Duodenal mucosa (tissue), 2 donors: ENCODE results near the gene SCAMP3.

ENCODE experiments used
- H3K27ac ChIP-seq: one replicate; pipeline ENCODE4 v1.7.0; 2013; ENCODE audit warnings: low read depth, low read length
- H3K27me3 ChIP-seq, 2 donors: one replicate each; pipeline ENCODE4 v1.7.0; 2013; ENCODE audit warnings: low read length in 2 of 2, control low read depth in 1 of 2; ENCODE audit not compliant: insufficient read depth in 2 of 2, control insufficient read depth in 1 of 2
- H3K36me3 ChIP-seq, 2 donors: one replicate each; pipeline ENCODE4 v1.7.0; 2013; ENCODE audit warnings: low read length in 2 of 2, control low read depth in 1 of 2; ENCODE audit not compliant: insufficient read depth in 2 of 2, control insufficient read depth in 1 of 2
- H3K4me1 ChIP-seq, 2 donors: one replicate each; pipeline ENCODE4 v1.7.0; 2013; ENCODE audit warnings: low read length in 2 of 2, control low read depth in 1 of 2; ENCODE audit not compliant: insufficient read depth in 2 of 2, control insufficient read depth in 1 of 2
- H3K4me3 ChIP-seq, 2 donors: one replicate each; pipeline ENCODE4 v1.7.0; 2013; ENCODE audit warnings: low read length in 2 of 2, low read depth in 1 of 2
- H3K9ac ChIP-seq, 2 donors: one replicate each; pipeline ENCODE4 v1.7.0; 2013; ENCODE audit warnings: low read length in 2 of 2, low read depth in 1 of 2
- H3K9me3 ChIP-seq, 2 donors: one replicate each; pipeline ENCODE4 v1.7.0; 2013; ENCODE audit warnings: low read length in 2 of 2, control low read depth in 1 of 2; ENCODE audit not compliant: control insufficient read depth in 1 of 2

SCAMP3 gene

DNA sequence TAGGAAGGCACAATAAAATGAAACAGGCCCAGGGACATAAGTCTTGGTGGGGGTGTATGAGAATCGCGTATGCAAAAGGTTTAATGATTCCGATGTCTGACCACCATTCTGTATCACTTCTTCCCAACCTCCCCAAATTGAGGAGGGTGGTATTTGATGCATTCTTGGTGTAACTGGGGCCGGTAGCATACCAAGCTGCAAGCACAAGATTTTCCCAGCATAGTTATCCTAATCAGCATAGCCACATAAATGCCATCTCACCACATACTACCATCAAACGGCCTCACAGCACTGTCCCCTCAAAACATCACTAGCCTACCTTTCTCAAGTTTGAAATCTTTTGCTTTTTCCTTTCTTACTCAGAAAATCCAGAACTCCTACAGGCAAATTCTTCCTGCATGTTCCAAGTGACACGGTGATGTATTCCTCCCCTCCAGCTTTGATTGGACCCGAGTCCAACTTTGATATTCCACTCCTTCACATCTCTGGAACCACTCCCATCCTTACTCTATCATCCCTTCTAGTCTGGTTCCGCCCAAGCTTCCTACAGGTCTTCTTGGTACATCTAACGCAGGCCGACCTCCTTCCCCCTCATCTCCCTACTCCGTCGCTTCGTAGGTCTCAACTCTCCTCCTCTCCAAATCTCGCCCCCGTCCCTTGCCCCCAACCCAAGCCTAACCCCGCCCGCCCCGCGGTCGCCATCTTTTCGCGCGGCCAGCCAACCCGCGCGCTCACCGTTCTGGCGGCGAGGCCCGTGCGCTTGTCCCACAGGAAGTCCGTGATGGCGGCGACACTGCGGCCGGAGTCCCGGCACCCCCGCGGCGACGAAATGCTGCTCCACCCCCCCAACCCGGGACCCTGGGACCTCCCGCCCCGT, 10.5 kb upstream of the SCAMP3 start:
- peaks cover 10 to 19% of the 10 kb centered on the region in 2 donors for H3K4me1 ChIP-seq
- peak overlapping the region; percentile 56 to 76 for H3K4me3 ChIP-seq
- peak overlapping the region; percentile 82 for H3K27ac ChIP-seq
- peaks cover 28 to 35% of the 10 kb centered on the region in 2 donors for H3K36me3 ChIP-seq
- no peaks in the 10 kb centered on the region for H3K9me3 ChIP-seq
- peak overlapping the region; percentile 55 to 71 for H3K9ac ChIP-seq
- no peaks in the 10 kb centered on the region for H3K27me3 ChIP-seq

DNA sequence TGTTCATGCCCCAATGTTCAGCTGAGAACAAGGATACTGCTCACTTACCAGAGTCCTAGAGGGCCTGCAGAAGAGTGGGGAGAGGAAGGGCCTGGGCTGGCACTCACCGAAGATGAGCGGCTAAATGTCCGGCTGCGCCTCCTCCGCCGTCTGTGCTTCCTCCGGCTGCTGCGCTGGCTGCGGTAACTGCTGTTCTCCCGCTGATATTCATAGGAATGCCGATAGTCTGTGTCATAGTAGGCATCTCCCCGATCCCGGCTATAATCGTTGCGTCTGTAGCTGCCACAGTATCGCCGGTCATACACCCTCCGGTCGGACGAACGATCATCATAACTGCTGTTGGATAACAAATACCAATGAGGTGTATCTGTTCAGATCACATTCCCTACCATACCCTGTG, 7.2 kb upstream of the SCAMP3 start:
- H3K9me3 ChIP-seq = no peaks in the 10 kb centered on the region
- peaks cover 5 to 17% of the 10 kb centered on the region in 2 donors for H3K4me1 ChIP-seq
- H3K27ac ChIP-seq = no peak overlapping the region
- H3K9ac ChIP-seq = no peak overlapping the region
- H3K36me3 ChIP-seq = peaks cover 53 to 67% of the 10 kb centered on the region in 2 donors
- H3K27me3 ChIP-seq = no peaks in the 10 kb centered on the region
- no peak overlapping the region for H3K4me3 ChIP-seq

DNA sequence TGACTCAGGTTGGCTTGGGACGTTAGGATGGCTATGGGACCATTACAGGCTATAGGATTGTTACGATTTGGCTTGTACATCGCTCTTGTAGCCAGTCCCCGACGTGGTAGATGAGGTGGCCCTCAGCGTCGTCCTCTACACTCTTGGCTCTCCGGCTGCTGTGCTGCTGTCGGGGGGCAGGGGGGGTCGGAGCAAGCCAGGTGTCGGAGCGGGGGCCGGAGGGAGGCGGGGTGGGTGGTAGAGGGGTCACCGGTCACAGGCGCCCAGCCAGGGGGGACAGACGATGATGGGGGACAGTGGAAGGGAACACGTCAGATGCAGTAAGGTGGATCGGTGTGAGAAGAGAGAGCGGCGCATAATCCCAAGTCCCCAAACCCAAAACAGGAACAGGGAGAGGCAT, 6.5 kb upstream of the SCAMP3 start:
- H3K4me1 ChIP-seq = peaks cover 5 to 13% of the 10 kb centered on the region in 2 donors
- no peak overlapping the region for H3K27ac ChIP-seq
- H3K27me3 ChIP-seq = no peaks in the 10 kb centered on the region
- H3K4me3 ChIP-seq = no peak overlapping the region
- no peaks in the 10 kb centered on the region for H3K9me3 ChIP-seq
- H3K9ac ChIP-seq = no peak overlapping the region
- peaks cover 60 to 74% of the 10 kb centered on the region in 2 donors for H3K36me3 ChIP-seq

DNA sequence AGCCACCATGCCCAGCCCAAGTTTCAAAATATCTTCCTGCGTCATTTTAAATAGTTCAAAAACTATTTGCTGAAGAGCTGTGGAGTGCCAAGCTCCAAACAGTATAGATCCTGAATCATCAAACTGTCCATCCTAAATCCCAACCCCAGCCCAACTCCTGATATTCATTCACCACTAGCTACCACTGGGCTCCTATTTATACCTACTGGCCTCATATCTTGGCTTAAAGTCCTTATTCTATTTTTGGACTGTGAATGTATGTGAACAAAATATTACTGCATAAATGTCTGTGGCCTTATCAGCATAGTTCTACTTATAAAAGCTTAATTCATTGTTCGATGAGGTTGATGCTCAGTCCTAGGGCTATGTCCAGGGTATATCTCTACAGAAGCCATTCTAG, 5.2 kb upstream of the SCAMP3 start:
- no peak overlapping the region for H3K4me3 ChIP-seq
- peaks cover 6 to 12% of the 10 kb centered on the region in 2 donors for H3K4me1 ChIP-seq
- H3K9ac ChIP-seq = no peak overlapping the region
- H3K36me3 ChIP-seq = peaks cover 61 to 81% of the 10 kb centered on the region in 2 donors
- H3K27me3 ChIP-seq = no peaks in the 10 kb centered on the region
- no peaks in the 10 kb centered on the region for H3K9me3 ChIP-seq
- no peak overlapping the region for H3K27ac ChIP-seq

DNA sequence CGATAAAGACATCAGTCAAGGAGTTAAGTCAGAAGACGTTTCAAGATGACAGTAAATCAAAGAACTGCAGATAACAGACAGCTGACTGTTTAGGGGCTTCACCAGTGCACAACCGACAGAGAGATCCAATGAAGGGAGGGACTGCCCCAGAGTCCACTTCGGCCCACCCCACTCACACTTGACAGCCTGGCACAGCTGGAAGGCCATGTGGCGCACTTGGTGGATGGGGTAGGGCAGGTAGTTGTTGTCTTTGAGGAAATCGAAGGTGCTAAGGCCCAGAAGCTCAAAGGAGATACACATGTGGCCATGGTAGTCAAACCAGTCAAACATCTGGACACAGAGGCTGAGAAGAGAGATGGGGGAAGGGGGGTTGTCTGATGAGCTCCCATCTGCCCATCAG, 4.4 kb upstream of the SCAMP3 start:
- no peaks in the 10 kb centered on the region for H3K9me3 ChIP-seq
- no peak overlapping the region for H3K9ac ChIP-seq
- H3K36me3 ChIP-seq = peaks cover 61 to 81% of the 10 kb centered on the region in 2 donors
- no peaks in the 10 kb centered on the region for H3K27me3 ChIP-seq
- H3K27ac ChIP-seq = no peak overlapping the region
- H3K4me1 ChIP-seq = peaks cover 4 to 8% of the 10 kb centered on the region in 2 donors
- H3K4me3 ChIP-seq = no peak overlapping the region

DNA sequence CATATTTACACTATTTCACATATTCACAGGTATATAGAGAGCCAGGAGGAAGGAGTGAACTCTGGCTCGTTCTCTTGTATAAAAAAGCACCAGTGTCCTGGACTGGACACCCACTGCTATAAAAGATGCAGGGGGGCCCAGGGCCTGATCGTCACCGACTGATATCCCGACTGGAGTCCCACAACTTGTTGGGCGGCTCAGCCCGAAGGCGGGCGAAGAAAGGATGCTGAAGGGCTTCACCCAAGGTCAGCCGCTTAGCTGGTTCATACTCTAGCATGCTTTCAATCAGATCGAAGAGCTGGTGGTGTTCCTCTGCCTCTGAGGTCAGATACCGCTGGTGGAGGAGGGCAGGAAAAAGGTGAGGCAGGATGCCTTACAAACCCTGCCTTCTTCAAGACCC, 907 bp upstream of the SCAMP3 start:
- H3K4me1 ChIP-seq = peaks cover 10 to 22% of the 10 kb centered on the region in 2 donors
- H3K36me3 ChIP-seq = peaks cover 39 to 60% of the 10 kb centered on the region in 2 donors
- H3K9me3 ChIP-seq = no peaks in the 10 kb centered on the region
- H3K4me3 ChIP-seq = no peak overlapping the region
- no peak overlapping the region for H3K27ac ChIP-seq
- no peaks in the 10 kb centered on the region for H3K27me3 ChIP-seq
- H3K9ac ChIP-seq = no peak overlapping the region

DNA sequence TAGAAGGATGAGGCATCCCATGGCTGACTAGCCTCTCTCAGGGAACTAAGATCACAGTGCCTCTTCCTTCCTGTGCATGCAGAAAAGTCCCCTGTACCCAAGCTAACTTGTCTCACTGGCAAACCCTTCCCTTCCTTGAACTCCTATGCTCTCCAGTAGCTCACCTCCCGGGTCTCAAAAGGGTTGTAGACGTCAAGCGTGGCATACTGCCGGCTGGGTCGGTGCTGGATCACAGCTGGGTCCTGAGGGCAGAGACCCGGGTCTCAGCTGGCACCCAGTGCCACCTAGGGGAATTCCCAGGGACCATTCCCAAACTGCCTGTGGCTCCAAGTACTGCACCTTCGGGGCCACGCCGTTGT, 688 bp downstream of the SCAMP3 start:
- Histone ChIP-seq H3K36me3 (peaks cover 35 to 56% of the 10 kb centered on the region in 2 donors), H3K4me3 (peak overlapping the region; percentile 95 to 97), H3K4me1 (peaks cover 13 to 22% of the 10 kb centered on the region in 2 donors), H3K27ac (peak overlapping the region; percentile 41), H3K9ac (peak overlapping the region; percentile 80 to 96), H3K9me3 (no peaks in the 10 kb centered on the region), H3K27me3 (no peaks in the 10 kb centered on the region)

DNA sequence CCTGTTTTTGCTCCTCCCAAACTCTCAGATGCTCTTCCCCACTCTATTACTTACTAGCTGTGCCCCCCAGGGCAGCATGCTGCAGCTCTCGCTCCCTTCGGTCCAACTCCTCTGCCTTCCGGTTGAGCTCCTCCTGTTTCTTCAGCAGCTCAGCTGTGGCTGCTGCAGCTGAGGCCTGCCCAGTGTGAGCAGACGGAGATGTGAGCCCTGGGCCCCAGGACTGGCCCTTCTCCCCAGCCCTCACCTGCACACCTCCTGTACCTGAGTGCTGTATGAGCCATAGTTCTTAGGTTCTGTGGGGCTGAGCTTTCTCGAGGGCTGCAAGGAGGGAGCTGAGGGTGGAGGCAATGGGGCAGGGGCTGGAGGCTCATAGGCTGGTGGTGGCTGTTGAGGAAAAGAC, 1.9 kb downstream of the SCAMP3 start:
- Histone ChIP-seq H3K9me3 (no peaks in the 10 kb centered on the region), H3K36me3 (peaks cover 26 to 45% of the 10 kb centered on the region in 2 donors), H3K27me3 (no peaks in the 10 kb centered on the region), H3K27ac (no peak overlapping the region), H3K9ac (no peak overlapping the region), H3K4me3 (no peak overlapping the region), H3K4me1 (peaks cover 23 to 29% of the 10 kb centered on the region in 2 donors)

DNA sequence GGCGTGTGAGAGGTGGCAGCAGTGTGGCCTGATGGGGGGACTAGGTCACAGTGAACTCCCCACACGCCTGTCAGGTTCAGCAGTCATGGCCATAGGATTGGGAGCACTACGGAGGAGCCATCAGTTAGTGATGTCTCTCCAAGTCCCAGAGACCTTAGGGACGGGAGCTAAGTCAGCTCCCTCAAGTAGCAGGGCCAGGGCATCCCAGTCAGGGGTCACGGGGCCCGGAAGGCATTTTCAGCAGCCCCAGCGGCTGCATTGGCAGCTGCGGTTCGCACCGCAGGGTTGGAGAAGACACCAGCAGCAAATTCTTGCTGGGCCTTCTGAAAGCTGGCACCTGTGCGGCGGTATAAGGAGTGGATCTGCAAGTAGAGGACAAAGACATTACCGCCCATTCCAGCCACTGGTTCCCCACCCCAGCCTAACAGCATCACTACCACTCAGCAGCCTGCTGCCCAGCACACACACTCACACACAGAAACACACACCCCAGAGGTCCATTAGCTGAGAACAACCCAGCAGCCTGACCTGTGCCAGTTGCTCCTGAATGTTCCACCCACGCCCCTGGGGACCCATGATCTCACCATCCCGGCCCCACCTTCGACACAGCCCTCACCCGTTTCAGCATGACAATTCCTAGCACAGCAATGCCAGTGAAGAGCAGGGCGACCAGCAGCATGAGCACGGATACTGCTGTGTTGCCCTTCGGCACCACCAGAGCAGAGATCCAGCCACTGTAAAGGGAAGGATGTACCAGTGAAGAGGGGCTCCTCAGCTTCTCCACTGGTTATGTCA, 5.9 kb downstream of the SCAMP3 start:
- Histone ChIP-seq H3K4me3 (peak overlapping the region; percentile 77 to 87), H3K9ac (peak overlapping the region; percentile 89 to 98), H3K4me1 (peaks cover 28 to 33% of the 10 kb centered on the region in 2 donors), H3K36me3 (peaks cover 11 to 22% of the 10 kb centered on the region in 2 donors), H3K9me3 (no peaks in the 10 kb centered on the region), H3K27ac (peak overlapping the region; percentile 98), H3K27me3 (no peaks in the 10 kb centered on the region)
